ENCODE data around the gene ACBD3. TPM values are rescaled to one million over a fixed set of nuclear protein-coding genes. Genes with fewer than 3 reads are reported as not detected.
"Not testable (repeated sequence)": the region's sequence is repeated elsewhere in the genome, so short reads cannot be mapped to it uniquely, and the experiment has no call there.

The ACBD3 gene
- 10 to 100 TPM; 58.6 to 60.4 (median 59.2) TPM for polyA plus RNA-seq (ENCODE audit: insufficient read length in 3 of 3)

DNA sequence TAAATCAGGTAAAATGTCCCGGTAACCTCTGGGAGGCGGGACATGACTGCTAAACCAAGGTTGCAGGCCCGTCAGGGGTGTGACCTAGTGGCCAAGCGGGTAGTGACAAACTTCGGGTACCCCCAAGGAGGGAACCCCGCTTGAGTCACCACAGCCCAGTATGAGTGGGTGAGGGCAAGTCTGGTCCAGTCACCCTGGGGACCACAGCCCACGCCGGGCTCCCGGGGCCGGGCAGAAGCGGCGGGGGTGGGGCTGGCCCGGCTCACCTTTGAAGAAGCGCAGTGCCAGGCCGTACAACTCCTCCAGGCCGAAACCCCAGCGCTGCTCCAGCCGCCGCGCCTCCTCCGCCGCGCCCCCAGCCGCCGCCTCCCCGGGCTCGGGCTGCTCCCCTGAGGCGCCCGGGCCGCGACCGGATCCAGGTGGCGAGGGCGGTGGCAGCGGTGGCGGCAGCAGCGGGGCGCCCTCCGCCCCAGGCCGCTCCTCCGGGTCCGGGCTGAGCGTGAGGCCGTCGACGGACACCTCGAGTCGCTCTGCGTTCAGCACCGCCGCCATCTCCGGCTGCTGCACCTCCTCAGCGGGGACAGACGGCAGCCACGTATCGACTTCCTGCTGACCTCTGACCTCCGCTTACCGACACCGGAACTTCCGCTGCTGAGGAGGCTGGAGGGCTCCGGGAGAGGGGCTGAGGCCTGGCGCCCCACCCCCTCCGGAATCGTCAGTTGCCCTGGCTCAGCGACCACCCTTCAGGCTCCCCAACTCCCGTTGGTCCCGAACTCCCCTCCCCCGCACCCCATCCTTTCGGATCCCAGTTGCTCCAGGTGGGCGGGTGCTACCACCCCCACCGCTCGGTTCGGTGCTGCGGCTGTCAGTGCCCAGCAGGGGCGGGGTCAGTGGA lies at the start of gene ACBD3:
ACBD3 (minus strand) TSS at position 618 of the 895 bp plus-strand sequence; CDS start at position 552, 66 bp downstream.
- DNase-seq (ENCODE audit: low read depth in 3 of 3, low spot score in 2 of 3), result peak; percentile 81 to 88 (median 87)

DNA sequence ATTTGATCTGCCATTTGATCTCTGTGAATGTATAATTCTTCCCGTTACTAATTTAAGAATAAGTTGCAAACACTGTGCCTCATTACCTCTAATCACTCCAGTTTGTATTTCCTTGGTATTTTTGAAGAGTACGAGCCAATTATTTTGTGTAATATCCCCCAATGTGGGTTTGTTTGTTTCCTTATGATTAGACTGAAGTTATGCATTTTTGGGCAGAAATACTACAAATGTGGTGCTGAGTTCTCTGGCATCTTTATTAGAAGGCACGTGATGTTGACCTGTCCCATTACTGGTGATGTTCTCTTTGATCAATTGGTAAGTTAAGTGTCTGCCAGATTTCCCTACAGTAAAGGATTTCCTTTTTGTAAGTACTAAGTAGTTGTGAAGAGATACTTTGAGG lies 47.3 kb upstream of the ACBD3 start:
- no peak for DNase-seq (ENCODE audit: low read depth in 3 of 3, low spot score in 2 of 3)

DNA sequence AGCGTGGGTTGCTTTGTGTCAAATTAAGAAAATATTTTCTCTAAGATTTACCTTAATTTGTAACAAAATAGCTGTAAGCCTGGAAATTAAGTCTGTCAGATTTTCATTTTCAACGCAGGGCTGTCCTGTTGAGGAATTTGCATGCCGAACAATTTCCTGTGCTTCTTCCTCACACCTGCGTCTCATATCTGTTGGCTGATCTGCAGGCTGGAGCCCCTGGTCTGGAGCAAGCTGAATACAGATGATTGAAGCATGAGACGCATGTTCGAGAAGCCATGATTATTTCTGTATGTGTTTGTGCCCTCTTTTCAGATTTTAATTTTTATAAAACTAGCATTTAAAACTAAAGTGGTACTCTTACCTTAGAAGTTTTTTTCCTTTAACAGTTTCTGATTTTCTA lies 46.8 kb upstream of the ACBD3 start:
- DNase-seq (ENCODE audit: low read depth in 3 of 3, low spot score in 2 of 3), result no peak

DNA sequence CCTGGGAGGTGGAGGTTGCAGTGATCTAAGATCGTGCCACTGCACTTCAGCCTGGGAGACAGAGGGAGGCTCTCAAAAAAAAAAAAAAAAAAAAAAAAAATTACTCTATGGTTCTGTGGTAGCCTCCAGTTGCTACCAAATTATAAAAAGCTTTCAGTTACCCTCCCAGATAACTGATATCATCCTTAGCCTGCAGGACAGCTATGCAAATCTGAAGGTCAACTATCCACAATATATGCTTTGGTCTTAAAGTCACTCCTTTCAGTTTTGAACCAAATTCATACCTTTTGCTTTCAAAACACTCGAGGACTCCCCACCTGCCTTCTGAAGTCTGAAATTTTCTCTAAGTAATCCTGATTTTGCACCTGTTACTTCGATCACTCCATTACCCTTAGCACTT lies 40.1 kb upstream of the ACBD3 start:
- DNase-seq (ENCODE audit: low read depth in 3 of 3, low spot score in 2 of 3), result no peak

DNA sequence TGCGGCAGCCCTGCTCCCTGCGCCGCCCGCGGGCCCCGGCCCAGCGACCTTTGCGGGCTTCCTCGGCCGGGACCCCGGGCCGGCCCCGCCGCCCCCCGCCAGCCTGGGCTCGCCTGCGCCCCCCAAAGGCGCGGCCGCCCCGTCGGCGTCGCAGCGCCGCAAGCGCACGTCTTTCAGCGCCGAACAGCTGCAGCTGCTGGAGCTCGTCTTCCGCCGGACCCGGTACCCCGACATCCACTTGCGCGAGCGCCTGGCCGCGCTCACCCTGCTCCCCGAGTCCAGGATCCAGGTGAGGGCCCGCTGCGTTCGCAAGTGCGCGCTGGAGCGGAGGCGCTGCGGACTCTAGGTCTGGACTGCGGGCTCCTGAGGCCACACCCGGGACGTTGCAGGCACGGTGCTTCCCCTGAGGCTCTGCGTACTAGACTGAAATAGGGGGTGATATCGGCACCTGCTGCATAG lies 37.3 kb upstream of the ACBD3 start:
- no peak for DNase-seq (ENCODE audit: low read depth in 3 of 3, low spot score in 2 of 3)

DNA sequence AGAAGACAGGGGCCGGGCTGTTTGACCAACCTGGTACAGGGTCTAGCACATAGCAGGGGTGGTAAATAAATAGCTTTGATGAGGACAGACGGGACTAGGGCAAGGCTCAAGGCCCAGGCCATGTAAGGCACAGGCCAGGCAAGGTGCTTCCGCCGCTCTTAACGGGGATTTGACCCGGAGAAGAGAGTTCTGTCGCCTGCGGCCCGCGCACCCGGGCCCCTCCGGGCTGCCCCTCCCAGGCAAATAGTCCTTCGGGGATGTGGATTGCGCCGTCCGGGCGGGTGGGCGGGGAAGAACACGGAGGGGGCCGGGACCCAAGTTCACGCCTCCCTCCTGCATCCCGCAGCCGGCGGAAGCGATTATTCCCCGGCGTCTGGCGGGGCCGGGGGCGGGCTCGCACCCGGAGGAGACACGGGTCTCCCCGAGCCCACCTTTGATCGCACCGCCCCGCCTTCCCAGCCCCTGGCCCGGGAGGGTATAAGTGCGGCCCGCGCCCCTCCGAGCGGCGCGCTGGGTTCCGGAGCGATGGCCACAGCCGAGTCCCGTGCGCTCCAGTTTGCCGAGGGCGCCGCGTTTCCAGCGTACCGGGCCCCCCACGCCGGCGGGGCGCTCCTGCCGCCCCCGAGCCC lies 36.7 kb upstream of the ACBD3 start, which contains the start of gene MIXL1:
MIXL1 (plus strand) TSS at position 508 of the 629 bp plus-strand sequence; CDS start at position 526, 18 bp downstream.
- DNase-seq (ENCODE audit: low read depth in 3 of 3, low spot score in 2 of 3), result no peak

DNA sequence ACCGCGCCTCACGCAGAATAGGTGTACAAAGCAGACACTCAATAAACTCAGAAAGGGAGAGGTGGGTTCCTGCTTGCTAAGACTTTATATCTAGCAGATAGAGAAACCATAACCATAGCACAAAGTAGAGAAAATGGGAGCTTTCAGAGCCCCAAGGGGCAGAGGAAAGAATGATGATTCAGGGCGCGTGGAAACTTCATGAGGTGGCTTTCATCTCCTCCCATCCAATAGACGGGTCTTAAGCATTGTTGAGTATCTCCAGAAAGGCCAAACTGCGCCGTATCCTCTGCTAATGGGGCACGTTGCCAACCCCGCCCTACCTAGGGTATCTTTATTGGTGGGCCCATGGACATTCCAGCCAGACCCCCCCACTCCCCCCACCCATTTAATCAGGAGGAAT lies 36.1 kb upstream of the ACBD3 start:
- DNase-seq (ENCODE audit: low read depth in 3 of 3, low spot score in 2 of 3), result no peak

DNA sequence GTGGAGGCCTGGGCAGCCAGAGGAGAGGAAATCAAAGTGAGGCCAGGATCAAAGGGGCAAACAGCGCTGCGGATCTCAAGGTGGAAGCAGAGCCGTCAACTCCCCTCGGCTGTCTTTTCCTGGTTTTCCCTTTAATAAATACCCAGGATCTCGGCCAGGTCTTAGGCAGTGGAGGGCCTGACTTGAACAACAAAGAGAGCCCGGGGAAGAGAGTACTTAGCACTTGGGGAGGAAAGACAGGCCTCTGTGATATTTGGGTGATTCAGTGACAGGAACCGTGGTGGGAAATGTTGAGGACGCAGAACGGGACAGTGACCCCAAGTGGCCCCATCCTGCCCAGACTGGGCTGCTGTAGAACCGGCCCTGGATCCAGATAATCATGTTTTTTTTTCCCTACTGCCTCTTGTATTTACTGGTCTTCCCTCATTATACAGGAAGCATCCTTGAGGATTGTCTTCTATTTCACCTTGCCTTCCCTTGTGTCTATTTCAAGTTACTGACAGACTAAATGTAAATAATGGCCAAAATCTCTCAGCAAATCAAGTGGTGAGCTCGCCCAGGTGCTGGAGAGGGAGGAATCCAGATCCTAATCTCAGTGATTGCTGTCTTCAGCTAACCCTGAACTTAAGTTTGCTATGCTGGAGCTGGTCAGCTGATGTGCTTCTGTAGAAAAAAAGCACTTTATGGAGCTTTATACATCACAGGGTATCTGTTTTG lies 34.1 kb upstream of the ACBD3 start:
- DNase-seq (ENCODE audit: low read depth in 3 of 3, low spot score in 2 of 3), result no peak

DNA sequence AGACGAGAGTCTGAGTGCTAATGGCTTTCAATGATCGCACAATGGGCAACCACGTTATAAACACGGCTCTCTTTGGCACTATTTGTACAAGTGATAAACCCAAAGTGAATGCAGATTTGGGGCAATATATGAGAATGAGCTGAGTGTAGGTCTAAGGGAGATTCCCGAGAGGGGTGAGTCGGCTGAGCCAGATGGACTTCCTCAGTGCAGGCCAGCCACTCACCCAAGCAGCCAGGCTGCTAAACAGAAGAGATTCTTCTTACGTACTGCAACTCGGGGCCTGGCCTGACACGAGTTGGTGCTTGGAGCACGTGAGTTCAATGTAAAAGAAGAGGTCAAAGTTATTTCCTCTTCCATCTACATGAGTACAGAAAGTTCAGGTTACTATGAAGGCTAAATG lies 30.7 kb upstream of the ACBD3 start:
- no peak for DNase-seq (ENCODE audit: low read depth in 3 of 3, low spot score in 2 of 3)

DNA sequence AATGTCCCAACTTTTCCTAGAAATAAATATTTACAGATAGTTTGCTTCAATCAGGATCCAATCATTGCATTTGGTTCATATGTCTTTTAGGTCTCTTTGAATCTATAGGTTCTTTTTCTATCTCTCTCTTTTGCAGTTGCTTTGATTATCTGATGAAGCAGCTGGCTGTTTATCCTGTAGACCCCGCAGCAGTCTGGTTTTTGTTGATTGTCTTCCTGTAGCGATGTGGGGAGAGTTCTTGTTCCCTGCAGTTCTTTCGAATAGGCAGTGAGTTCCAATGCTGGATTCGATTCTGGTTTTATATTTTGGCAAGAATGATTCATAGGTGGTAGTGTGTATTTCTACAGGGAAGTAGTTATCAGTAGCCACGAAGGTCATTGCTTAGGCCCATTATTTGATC lies 29.5 kb upstream of the ACBD3 start:
- no peak for DNase-seq (ENCODE audit: low read depth in 3 of 3, low spot score in 2 of 3)

DNA sequence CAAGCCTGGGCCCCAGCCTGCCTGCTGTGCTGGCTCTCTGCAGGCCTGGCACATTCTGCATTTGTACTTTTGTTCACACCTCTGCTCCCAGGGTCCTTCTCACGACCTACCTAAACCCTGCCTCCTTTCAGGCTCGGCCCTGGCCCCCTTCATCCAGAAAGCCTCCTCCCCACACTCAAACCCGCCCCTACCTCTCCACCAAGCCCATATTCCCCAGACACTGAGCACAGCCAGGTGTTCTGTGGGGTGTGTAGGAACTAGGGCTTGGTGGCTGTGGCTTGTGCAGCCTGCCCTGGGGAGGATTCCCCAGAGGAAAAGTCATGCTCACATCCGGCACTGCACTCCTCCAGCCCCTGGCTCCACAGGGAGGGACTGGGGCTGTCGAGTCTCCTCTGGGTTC lies 28.7 kb upstream of the ACBD3 start:
- no peak for DNase-seq (ENCODE audit: low read depth in 3 of 3, low spot score in 2 of 3)

DNA sequence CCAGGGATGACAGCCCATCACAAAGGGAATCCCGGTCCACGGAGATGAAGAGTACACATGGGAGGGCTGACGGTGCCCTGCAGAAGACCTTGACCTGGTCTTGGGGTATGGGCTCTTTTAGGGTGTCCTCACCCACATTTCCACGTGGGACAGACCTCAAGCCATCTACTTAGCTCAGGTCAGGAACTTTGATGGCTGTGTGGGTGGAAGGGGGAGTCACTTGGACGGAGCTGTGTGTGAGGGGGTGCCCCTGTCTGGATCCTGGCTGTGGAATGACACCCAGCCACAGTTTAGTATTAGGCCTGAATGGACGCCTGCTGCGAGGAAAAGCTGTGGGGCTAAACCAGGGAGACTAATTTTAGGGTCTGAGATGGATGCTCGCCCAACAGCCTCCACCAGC lies 26.0 kb upstream of the ACBD3 start:
- DNase-seq (ENCODE audit: low read depth in 3 of 3, low spot score in 2 of 3), result no peak

DNA sequence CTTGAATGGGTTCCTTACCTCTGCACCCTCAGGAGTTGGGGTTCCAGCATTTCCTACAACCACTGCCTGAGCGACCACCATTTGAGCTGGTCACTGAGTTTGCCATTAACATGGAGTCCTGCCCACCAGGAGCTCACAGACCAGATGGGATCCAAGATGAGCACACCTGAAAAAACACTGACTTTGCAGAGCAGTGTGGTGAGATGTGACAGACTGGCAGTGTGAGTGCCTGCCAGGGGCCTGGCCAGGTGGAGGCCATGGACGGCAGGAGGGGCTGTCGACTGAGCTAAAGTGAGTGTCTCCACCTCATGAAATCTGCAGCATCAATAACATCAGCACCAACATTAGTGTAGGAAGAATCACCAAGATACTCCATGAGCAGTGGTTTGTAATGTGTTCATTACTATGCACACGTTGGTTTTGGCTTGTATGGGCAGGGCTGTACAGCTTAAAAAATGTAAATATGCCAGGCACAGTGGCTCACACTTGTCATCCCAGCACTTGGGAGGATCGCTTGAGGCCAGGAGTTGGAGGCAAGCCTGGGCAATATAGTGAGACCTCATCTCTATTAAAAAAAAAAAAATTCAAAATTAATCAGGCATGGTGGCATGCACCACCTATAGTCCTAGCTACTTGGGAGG lies 24.8 kb upstream of the ACBD3 start:
- no peak for DNase-seq (ENCODE audit: low read depth in 3 of 3, low spot score in 2 of 3)

DNA sequence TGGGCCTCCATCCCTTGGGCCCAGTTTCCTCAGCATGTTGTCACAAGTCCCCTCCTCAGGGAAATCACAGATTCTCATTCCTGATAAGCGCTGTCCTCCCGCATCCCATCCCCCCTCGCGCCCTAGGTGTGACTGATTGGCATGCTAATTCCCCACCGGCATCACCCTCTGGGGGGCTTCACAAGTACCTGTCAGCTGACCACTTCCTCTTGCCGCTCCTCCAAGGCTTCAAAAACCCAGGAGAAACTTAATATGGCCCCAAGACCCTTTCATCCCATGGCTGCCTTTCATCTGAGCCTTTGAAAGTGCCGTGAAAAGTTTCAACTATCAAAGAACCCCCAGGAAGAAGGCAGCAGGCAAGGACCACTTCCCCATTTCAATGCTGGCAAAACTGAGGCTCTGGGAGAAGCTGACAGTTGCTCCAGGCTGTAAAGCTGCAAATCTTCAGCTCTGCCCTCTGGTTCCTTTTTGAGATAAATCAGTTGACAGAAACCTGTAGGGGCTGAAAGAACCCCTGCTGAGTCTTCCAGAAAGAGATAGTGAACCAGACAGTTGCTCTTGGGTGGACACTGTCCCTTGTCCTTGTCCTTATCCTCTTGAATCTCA lies 24.1 kb upstream of the ACBD3 start:
- no peak for DNase-seq (ENCODE audit: low read depth in 3 of 3, low spot score in 2 of 3)

DNA sequence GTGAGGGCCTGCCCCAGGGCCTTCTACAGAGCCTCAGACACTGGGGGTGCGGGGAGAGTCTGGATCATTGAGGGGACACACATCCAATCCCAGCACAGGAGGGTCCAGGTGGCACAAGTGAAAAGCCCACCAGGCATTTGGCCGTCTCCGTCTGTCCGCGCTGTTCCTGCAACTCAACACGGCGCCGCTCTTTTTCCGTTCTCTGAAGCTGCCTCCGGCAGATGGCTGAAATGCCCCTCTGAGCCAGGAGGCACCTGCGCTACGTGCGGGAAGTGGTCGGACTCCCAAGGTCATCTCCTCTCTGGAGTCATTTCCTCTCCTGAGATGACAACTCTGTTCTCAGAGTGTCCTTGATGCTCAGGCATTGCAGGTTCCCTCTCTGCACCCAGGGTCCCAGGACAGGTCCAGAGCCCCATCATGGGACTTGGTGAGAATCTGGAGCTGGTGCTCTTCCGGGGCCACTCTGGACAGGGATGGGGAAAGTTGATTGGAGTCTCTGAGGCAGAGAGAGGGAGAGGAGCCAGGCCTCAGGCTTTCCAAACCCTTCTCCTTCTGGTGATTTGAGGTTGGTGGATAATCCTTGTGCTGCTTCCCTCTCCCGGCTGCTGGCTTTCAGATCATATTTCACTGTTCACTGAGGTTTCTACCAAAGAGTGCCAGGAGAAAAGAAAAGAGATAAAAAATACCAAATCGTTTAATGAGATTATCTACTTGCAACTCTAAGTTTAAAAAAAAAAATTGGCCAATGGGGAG lies 22.9 kb upstream of the ACBD3 start:
- no peak for DNase-seq (ENCODE audit: low read depth in 3 of 3, low spot score in 2 of 3)

DNA sequence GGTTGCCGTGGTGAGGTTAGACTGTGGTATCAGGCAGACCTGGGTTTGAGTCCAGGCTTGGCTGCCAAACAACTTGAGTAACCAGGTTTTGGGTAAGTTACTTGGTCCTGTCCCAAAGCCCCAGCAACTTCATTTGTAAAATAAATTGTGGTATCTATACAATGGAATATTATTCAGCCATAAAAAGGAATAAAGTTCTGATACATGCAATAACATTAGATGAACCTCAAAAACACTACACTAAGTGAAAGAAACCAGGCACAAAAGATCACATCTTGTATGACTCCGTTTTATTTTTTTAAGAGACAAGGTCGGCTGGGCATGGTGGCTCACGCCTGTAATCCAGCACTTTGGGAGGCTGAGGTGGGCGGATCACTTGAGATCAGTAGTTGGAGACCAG lies 20.5 kb upstream of the ACBD3 start:
- DNase-seq (ENCODE audit: low read depth in 3 of 3, low spot score in 2 of 3), result no peak

DNA sequence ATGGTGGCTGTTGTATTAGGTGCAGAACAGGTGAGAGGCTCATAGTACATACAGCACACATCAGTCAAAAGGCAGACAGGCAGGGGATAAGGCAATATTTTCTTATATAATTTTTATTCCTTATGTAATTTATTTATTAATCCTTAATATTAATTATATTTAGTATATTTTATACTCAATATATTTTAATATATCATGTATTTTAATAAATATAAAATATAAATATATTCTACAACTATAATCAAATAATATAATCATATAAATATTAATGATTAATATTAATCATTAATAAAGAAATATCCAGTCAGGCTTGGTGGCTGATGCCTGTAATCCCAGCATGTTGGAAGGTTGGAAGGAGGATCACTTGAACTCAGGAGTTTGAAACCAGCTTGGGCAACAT lies 17.7 kb upstream of the ACBD3 start:
- no peak for DNase-seq (ENCODE audit: low read depth in 3 of 3, low spot score in 2 of 3)

DNA sequence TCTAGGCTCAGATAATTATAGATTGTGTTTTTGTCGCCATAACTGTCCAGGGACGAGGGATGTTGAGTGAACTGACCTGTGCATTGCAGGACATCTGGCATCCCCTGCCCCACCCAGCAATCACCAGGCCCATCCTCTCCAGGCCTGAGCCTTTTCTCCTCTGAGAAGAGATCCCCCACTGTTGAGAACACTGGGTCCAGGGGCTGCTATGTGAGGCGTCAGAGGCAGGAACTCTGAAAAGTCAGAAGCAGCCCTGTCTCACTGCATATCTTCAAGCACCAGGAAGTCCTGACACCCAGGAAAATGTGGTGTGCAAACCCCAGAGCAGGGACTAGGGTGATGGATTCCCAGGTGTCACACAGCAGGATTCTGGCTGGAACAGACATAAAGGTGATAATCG lies 17.1 kb upstream of the ACBD3 start:
- no peak for DNase-seq (ENCODE audit: low read depth in 3 of 3, low spot score in 2 of 3)

DNA sequence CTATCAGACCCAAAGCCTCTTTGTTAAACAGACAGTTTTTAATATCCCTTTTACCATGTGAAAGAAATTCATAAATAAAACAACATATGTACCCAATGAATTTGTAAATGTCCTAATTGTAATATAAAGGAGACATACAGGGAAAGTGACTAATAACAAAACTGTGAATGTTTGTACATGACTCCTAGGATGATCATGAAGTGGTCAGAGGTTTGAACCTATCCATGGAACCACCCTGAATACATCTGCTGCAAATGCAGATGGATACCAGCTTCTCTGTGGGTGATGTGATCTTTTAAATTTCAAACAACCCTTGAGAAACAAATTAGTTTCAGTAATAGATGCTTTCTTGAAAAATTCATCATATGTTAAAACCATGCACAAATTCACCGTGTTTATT lies 16.7 kb upstream of the ACBD3 start:
- no peak for DNase-seq (ENCODE audit: low read depth in 3 of 3, low spot score in 2 of 3)

DNA sequence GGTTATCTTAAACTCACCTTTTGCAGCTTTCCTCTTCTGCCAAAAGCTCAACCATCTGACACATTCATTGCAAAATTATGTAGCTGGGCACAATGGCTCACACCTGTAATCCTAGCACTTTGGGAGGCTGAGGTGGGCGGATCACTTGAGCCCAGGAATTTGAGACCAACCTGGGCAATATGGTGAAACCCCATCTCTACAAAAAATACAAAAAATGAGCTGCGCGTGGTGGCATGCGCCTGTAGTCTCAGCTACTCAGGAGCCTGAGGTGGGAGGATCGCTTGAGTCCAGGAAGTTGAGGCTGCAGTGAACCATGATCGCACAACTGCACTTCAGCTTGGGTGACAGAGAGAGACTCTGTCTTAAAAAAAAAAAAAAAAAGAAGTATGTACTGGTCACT lies 16.1 kb upstream of the ACBD3 start:
- not testable (repeated sequence) for DNase-seq (ENCODE audit: low read depth in 3 of 3, low spot score in 2 of 3)
